ENCODE measurements around the gene MFNG.
A peak's percentile ranks its signal among the peaks of the same experiment; 100 is the strongest.

The MFNG gene

GRCh38 chr22:37492428-37493344, 6.5 kb upstream of the MFNG start:
- no peak for DNase-seq

DNA sequence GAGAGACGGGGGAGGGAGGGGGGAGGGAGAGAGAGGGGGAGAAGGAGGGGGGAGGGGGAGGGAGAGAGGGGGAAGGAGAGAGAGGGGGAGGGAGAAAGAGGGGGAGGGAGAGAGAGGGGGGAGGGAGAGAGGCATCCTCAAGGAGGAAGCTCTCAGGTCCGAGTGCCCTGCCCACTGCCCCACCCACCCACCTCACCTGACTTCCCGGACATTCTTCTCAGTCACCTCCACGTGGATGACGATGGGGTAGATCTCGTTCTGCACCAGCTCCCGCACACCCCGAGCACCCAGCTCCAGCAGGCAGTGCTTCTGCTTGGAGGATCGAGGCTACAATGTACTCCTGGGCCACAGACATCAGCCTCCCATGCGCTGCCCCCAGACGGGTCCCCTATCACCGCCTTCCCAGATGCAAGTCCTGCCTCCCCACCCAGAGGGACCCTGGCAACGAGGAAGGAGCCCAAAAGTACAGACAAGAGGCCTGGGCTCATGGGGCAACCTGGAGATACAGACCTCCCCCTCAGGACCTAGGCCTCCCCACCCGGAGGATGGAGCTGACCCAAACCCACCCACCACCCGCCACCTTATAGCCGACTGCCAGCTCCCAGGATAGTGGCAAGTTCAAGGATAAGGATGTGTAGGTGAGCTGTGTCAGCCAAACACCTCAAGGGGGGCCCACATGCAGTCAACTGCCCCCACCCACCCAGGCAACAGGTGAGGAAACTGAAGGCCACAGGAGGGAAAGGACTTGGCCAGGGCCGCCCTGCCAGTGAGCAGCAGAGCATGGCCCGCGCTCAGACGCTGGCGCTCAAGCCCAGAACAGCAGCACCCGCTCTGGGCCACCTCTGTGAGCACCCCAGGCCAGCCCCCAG, 5.6 kb upstream of the MFNG start:
- DNase-seq, result no peak

GRCh38 chr22:37491106-37491505, 4.9 kb upstream of the MFNG start:
- DNase-seq, result no peak

GRCh38 chr22:37489983-37490382, 3.8 kb upstream of the MFNG start:
- DNase-seq, result no peak

DNA sequence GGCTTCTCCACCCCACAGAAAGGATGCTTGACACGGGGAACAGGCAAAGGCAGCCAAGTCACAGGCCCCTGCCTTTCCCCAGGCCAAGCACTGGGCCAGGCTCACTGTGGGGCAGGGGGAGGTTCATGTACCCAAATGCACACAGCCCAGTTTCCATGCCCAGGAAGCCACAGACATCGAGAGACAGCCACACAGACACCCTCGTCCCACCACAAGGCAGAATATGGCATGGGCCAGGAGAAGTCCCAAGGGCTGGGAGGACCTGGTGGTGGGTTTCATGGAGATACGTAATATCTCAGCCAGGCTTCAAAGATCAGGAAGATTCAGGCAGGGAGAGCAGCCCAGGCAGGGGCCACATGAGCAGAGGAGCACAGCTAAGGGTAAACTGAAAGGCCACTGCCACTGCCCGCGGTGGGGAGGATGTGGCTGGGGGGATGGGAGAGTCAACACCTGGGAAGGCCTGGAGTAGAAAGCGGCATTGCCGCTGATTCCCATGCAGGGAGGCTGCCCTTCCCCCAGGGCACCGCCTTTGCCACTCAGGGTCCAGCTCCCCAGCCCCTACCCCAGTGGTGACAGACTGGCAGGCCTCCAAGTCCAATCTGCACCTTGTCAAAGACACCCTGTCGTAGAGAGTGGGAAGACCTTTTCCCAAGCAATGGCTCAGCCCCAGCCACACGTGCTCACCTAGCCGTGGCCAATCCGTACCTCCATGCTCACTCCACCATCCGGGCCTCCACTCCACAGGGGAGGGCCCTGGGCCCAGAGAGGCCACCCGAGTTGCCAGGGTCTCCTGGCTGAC, 2.4 kb upstream of the MFNG start:
- no peak for DNase-seq

- no peak for DNase-seq
Observed at GRCh38 chr22:37487571-37487970, 1.4 kb upstream of the MFNG start.

GRCh38 chr22:37487129-37487528, 945 bp upstream of the MFNG start:
- DNase-seq, result no peak

GRCh38 chr22:37485395-37486223, 575 bp downstream of the MFNG start:
- no peak for DNase-seq

DNA sequence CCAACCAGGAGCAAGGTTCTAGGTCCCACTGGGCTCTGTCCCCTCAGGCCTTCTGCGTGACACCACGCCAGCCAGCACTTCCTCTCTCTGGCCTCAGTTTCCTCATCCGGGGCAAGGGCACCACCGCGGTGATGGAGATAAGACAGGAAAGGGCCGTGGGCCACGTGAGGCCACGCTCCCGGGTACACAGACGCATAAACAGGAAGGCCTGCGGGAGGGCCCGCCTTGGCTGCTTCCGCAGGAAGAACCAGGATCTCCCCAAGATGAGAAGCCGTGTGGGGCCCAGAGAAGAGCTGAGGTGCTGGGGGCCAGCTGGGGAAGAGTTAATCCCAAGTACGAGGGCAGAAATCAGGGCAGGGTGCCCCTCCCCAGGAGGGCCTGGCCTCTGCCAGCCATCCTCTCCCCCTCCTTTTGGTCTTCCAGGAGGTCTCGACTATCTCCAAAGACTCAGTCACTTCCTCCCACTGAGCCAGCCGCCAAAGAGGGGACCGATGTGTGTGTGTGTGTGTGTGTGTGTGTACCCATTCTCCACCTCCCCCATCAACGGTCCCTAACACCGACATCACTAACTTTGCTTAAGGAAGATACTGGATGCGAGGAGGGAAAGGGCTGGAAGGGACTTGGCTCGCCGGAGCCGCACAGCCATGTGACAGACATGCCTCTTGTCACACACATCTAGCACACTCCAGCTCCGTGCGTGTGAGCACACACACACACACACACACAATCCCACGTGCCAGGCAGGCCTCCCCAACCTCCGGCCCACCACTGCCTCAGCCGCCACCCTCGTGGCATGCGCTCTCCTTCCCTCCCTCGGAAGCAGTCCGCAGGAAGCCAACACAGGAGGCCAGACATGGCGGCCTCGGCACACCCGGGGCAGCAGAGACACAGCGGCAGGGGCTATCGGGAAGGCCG, 1.4 kb downstream of the MFNG start:
- DNase-seq, result peak; percentile 86

- DNase-seq, result no peak
Observed at GRCh38 chr22:37483050-37483449, 3.1 kb downstream of the MFNG start.

GRCh38 chr22:37482244-37482643, 3.9 kb downstream of the MFNG start:
- DNase-seq, result no peak

DNA sequence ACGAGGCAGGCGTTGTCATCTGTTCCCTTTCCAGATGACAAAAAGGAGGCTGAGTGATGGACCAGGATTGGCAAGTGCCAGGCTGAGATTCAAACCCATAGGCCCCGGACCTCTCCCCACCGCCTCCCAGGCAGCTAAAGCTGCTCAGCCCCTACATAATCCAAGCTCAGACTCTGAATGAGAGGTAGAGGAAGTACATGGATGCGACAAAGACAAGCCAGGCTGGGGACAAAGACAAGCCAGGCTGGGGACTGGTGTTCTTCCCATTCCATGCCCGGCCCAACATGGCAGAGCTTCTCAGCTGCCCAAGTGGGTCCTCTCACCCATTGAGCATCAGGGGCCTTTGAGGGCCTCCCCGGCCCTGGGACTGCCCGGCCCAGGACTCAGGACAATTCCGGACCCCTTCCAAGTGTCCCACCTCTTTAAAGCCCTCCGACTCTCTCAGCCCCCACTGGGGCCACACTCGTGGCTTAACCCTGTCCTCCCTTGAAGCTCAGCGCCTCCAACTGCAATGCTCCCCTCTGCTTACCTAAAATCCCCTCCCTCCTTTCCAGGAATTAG, 4.8 kb downstream of the MFNG start:
- DNase-seq, result no peak

- no peak for DNase-seq
Observed at GRCh38 chr22:37480387-37481346, 5.5 kb downstream of the MFNG start.

DNA sequence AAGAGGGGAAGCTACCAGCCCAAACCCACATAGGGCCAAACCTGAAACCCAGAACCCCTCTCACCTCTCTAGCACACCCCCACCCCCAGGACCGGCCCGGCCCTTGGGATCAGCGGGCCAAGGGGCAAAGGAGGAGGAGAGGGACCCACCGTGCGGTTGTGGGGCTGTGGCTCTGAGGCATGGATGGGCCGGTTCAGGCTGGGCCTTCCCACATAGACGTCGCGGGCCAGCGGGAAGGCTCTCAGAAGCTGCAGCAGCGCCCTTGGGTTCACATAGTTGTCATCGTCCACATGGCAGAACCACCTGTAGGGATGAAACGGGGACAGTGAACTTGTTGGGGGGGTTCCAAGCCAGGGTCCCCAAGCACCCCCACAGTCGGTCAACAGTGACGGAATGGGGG, 7.0 kb downstream of the MFNG start:
- no peak for DNase-seq

DNA sequence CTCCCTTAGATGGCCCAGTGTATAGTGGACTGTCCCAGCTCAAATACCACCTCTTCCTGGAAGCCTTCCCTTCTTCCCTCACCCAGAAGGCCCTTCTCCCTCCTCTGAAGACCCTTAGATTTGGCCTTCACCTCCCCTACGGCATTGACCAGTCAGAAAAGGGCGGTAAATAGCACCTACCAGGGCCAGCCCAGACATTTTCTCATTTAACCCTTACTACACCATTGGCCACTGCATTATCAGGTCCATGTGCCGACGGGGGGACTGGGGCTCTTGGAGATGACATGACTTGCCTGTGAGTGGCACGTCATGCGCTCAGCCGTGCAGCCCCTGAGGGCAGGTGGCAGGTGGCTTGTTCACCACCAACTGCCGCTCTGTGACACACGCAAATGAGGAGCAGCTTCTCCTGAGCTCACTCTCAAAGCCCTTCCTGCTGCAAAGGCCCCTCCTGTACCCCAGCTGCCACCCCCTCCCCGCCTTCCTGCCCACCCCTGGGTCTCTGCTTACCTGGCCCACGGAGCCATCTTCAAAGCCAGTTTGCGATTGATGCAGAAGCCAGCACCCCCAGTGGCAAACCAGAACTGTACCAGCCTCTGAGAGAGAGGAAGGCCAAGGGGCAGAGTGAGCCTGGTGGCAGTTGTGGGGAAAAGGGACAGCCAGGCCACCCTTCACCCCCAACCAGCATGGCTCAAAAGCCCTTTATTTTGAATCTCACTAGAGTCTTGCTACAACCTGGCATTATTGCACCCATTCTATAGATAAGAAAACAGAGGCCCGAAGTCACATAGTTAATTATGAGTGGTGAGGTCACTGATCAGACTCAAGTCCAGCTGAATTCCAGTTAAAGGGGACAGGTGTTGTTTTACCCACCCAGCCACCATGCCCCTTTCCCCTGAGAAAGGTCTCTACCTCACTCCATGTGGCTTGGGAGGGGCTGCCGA, 9.5 kb downstream of the MFNG start:
- no peak for DNase-seq

GRCh38 chr22:37474447-37475090, 11.6 kb downstream of the MFNG start:
- no peak for DNase-seq

DNA sequence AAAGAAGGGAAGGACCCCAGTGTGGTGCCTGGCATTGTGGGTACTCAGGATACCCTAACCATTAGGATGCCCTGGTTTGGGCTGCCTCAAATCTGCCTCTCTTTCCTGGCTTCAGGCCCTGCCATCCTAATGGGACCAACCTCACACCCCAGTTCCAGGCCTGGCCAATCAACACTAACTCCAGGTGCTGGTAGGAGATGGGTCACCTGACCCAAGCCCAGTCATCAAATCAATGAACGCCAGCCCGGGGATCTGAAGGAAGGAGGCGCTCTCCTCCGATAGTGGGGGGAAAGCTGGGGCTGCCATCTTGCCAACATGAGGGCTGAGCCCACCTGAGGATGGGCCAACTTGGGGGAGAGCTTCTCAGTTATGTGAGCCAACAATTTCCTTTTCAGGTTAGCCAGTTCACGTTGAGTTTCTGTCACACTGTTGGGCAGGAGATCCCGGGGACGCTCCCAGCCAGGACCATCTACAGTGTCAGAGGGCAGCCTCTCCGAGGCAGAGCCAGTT, 12.7 kb downstream of the MFNG start:
- DNase-seq, result no peak

Measured in GDM1 (cell line).